PC-9 (cell line): ENCODE results near the gene SLC28A1. TPM values are rescaled to one million over a fixed set of nuclear protein-coding genes. Genes with fewer than 3 reads are reported as not detected.

Source experiments
- BruUV-seq: library from RNA; stranded (reverse); fragments of 400-500 nt; replicated peaks from 2 replicates; lab custom pipeline; 2021; lab: Mats Ljungman, UMichigan
- CTCF ChIA-PET: fragments of 300-600 bp; sonication (Branson Sonifier 250); formaldehyde crosslinking; loops from one replicate; lab custom pipeline; 2022; ENCODE audit warnings: antibody characterized with exemption; lab: Charles Lee
- POLR2A ChIA-PET: fragments of 300-600 bp; sonication (Branson Sonifier 250); formaldehyde crosslinking; loops from one replicate; lab custom pipeline; 2022; ENCODE audit warnings: antibody characterized with exemption; ENCODE audit not compliant: unreplicated experiment; lab: Charles Lee
- DNase-seq, 2 experiments: peaks; one replicate each; pipeline versions ENCODE4 v3.0.0 to v3.0.0-alpha.2; 2015 to 2022; ENCODE audit warnings: mixed read lengths in 1 of 2
- H2AFZ ChIP-seq: fragments of 200-600 bp; sonication (generic); 2 replicates; pipeline ENCODE4 v1.8.1; 2017; ENCODE audit warnings: antibody characterized with exemption
- H3F3A ChIP-seq: fragments of 200-600 bp; sonication (generic); 2 replicates; pipeline ENCODE4 v1.8.1; 2017; ENCODE audit warnings: antibody characterized with exemption, mild to moderate bottlenecking, low read depth; ENCODE audit not compliant: insufficient read depth
- H3K27ac ChIP-seq: fragments of 200-600 bp; sonication (generic); 2 replicates; pipeline ENCODE4 v1.6.1; 2016; ENCODE audit warnings: mixed run types
- H3K27me3 ChIP-seq: fragments of 200-600 bp; sonication (generic); 2 replicates; pipeline ENCODE4 v1.6.1; 2016; ENCODE audit warnings: low read depth, mixed run types; ENCODE audit not compliant: insufficient read depth
- H3K36me3 ChIP-seq: fragments of 200-600 bp; sonication (generic); 2 replicates; pipeline ENCODE4 v1.6.1; 2016; ENCODE audit warnings: low read depth, mixed run types
- H3K4me1 ChIP-seq: fragments of 200-600 bp; sonication (generic); replicated peaks from 2 replicates; pipeline ENCODE4 v1.6.1; 2016; ENCODE audit warnings: mixed run types; ENCODE audit not compliant: insufficient read depth
- H3K4me2 ChIP-seq: fragments of 200-600 bp; sonication (generic); 2 replicates; pipeline ENCODE4 v1.6.1; 2017; ENCODE audit warnings: mixed run types
- H3K4me3 ChIP-seq: fragments of 200-600 bp; sonication (generic); 2 replicates; pipeline ENCODE4 v1.6.1; 2016; ENCODE audit warnings: mixed run types
- H3K79me2 ChIP-seq: fragments of 200-600 bp; sonication (generic); 2 replicates; pipeline ENCODE4 v1.6.1; 2017; ENCODE audit warnings: low read depth, mixed run types
- H3K9me2 ChIP-seq: fragments of 200-600 bp; sonication (generic); 2 replicates; pipeline ENCODE4 v1.8.1; 2017; ENCODE audit warnings: mild to moderate bottlenecking; ENCODE audit not compliant: insufficient read depth
- H3K9me3 ChIP-seq: fragments of 200-600 bp; sonication (generic); 2 replicates; pipeline ENCODE4 v1.8.1; 2016; ENCODE audit warnings: low read depth; ENCODE audit not compliant: insufficient read depth
- H4K20me1 ChIP-seq: fragments of 200-600 bp; sonication (generic); 2 replicates; pipeline ENCODE4 v1.8.1; 2017; ENCODE audit not compliant: insufficient read depth
- CTCF ChIP-seq: fragments of 200-600 bp; sonication (generic); conservative IDR thresholded peaks from 2 replicates; pipeline ENCODE4 v1.6.1; 2017; ENCODE audit warnings: mixed run types, antibody characterized with exemption, mild to moderate bottlenecking, moderate library complexity
- EZH2 ChIP-seq: fragments of 200-600 bp; sonication (generic); IDR thresholded peaks from 2 replicates; pipeline ENCODE4 v1.8.0; 2017; ENCODE audit warnings: antibody characterized with exemption, low read depth
- intact Hi-C: fragments of 100-400 bp; cut with micrococcal nuclease; formaldehyde crosslinking; loops from one replicate; pipeline ENCODE4 v1.10.0; 2022; ENCODE audit not compliant: unreplicated experiment
- total RNA-seq: library from RNA; stranded (reverse); gene quantifications from 2 replicates; pipeline ENCODE4 v1.2.3, GENCODE V29; 2021

The SLC28A1 gene
- total RNA-seq, 1 experiment from 2014 or later, result 0.70 TPM

- Histone ChIP-seq H3K27me3 (no peaks in the 10 kb centered on the region), H3K36me3 (no peaks in the 10 kb centered on the region), H3K9me2 (no peaks in the 10 kb centered on the region), H3K27ac (no peak overlapping the region), H3K79me2 (no peaks in the 10 kb centered on the region), H4K20me1 (no peaks in the 10 kb centered on the region), H2AFZ (no peak overlapping the region), H3F3A (no peaks in the 10 kb centered on the region), H3K4me1 (no peaks in the 10 kb centered on the region), H3K4me3 (no peak overlapping the region), H3K9me3 (no peaks in the 10 kb centered on the region), H3K4me2 (no peak overlapping the region)
- CTCF ChIA-PET, result no interaction called here
- no TSS peak for BruUV-seq
- TF ChIP-seq CTCF, result no peak
- no peak for DNase-seq
- intact Hi-C loops, result no loop called here
- POLR2A ChIA-PET, result no interaction called here
These were observed 54.3 kb downstream of the SLC28A1 start for GRCh38 chr15:84938726-84939125.

- H3K27me3 ChIP-seq, result no peaks in the 10 kb centered on the region
- no peaks in the 10 kb centered on the region for H3K4me1 ChIP-seq
- no peak overlapping the region for H3K4me3 ChIP-seq
- H3K4me2 ChIP-seq, result no peak overlapping the region
- ChIA-PET POLR2A (no interaction called here), CTCF (no interaction called here)
- TF ChIP-seq CTCF (no peak), EZH2 (no peak)
- H3K79me2 ChIP-seq, result no peaks in the 10 kb centered on the region
- no peak overlapping the region for H3K27ac ChIP-seq
- H3K9me2 ChIP-seq, result no peaks in the 10 kb centered on the region
- no peak for DNase-seq
- H4K20me1 ChIP-seq, result no peaks in the 10 kb centered on the region
- no TSS peak for BruUV-seq
- intact Hi-C loops, result no loop called here
- H3K9me3 ChIP-seq, result no peaks in the 10 kb centered on the region
- no peaks in the 10 kb centered on the region for H3K36me3 ChIP-seq
- no peaks in the 10 kb centered on the region for H3F3A ChIP-seq
- H2AFZ ChIP-seq, result no peak overlapping the region
These were observed 55.9 kb downstream of the SLC28A1 start for GRCh38 chr15:84940399-84940798.

- CTCF ChIA-PET, result interaction anchor here (0.6 kb wide), 2 partner anchors 45 to 177 kb away, joined by 3 to 5 read pairs; no protein-coding TSS in a partner anchor
- no peaks in the 10 kb centered on the region for H3K36me3 ChIP-seq
- no peaks in the 10 kb centered on the region for H4K20me1 ChIP-seq
- intact Hi-C loops, result no loop called here
- no peaks in the 10 kb centered on the region for H3K9me2 ChIP-seq
- H3F3A ChIP-seq, result no peaks in the 10 kb centered on the region
- H3K4me1 ChIP-seq, result peaks cover 8% of the 10 kb centered on the region
- no peak overlapping the region for H3K4me3 ChIP-seq
- H3K27ac ChIP-seq, result no peak overlapping the region
- no peak overlapping the region for H3K4me2 ChIP-seq
- BruUV-seq, result no TSS peak
- no peaks in the 10 kb centered on the region for H3K79me2 ChIP-seq
- POLR2A ChIA-PET, result no interaction called here
- no peaks in the 10 kb centered on the region for H3K27me3 ChIP-seq
- no peak for DNase-seq
- no peak overlapping the region for H2AFZ ChIP-seq
- TF ChIP-seq CTCF (no peak), EZH2 (no peak)
- H3K9me3 ChIP-seq, result no peaks in the 10 kb centered on the region
These were observed 58.0 kb downstream of the SLC28A1 start for GRCh38 chr15:84942456-84942855.
